ENCODE measurements around the gene RTKN2. TPM values are rescaled to one million over a fixed set of nuclear protein-coding genes. Genes with fewer than 3 reads are reported as not detected.

Gene RTKN2
- polyA plus RNA-seq, 1 donor from 2014 or later, result 4.7 TPM

GRCh38 chr10:62253704-62254103 is 14.9 kb downstream of the RTKN2 start:
- Histone ChIP-seq H3F3A (ENCODE audit: insufficient read depth, low read length, poor library complexity, severe bottlenecking) (no peaks in the 10 kb centered on the region), H3K79me2 (replicated peaks; ENCODE audit: insufficient read depth, low read length) (no peaks in the 10 kb centered on the region)

GRCh38 chr10:62252051-62252450 is 16.6 kb downstream of the RTKN2 start:
- H3K27ac ChIP-seq (ENCODE audit: low read length), result no peak overlapping the region
- no peaks in the 10 kb centered on the region for H3K36me3 ChIP-seq (ENCODE audit: insufficient read depth, low read length)
- no peaks in the 10 kb centered on the region for H4K20me1 ChIP-seq (ENCODE audit: insufficient read depth)
- no peaks in the 10 kb centered on the region for H3K9me3 ChIP-seq (ENCODE audit: low read length)
- H3K27me3 ChIP-seq (ENCODE audit: insufficient read depth, low read depth, low read length), result no peaks in the 10 kb centered on the region
- no peak overlapping the region for H3K9ac ChIP-seq (ENCODE audit: low read length)
- no peak overlapping the region for H3K4me3 ChIP-seq (ENCODE audit: low read length)
- no peaks in the 10 kb centered on the region for H3K79me2 ChIP-seq (replicated peaks; ENCODE audit: insufficient read depth, low read length)
- no peaks in the 10 kb centered on the region for H3K9me2 ChIP-seq (ENCODE audit: insufficient read depth, low read length)
- no peak overlapping the region for H2AFZ ChIP-seq (ENCODE audit: low read depth, low read length)
- H3K4me2 ChIP-seq (ENCODE audit: low read length), result no peak overlapping the region
- H3F3A ChIP-seq (ENCODE audit: insufficient read depth, low read length, poor library complexity, severe bottlenecking), result no peaks in the 10 kb centered on the region
- no peak for TF ChIP-seq POLR2AphosphoS5 (IDR thresholded peaks at IDR 0.05)
- no peak for TF ChIP-seq EZH2 (IDR thresholded peaks at IDR 0.05; ENCODE audit: borderline replicate concordance, insufficient read depth, low read length, poor library complexity, severe bottlenecking)
- TF ChIP-seq MXI1 (conservative IDR thresholded peaks at IDR 0.05; ENCODE audit: poor library complexity, severe bottlenecking), result no peak
- no peak for TF ChIP-seq TAF1 (IDR thresholded peaks at IDR 0.05; ENCODE audit: low read depth)
- TF ChIP-seq EP300 (conservative IDR thresholded peaks at IDR 0.05; ENCODE audit: poor library complexity, severe bottlenecking), result no peak
- TF ChIP-seq RAD21 (conservative IDR thresholded peaks at IDR 0.05), result no peak
- TF ChIP-seq CTCF (IDR thresholded peaks at IDR 0.05; ENCODE audit: poor library complexity, severe bottlenecking), result no peak
- no peak for TF ChIP-seq SMC3 (conservative IDR thresholded peaks at IDR 0.05; ENCODE audit: poor library complexity)
- TF ChIP-seq REST (IDR thresholded peaks at IDR 0.05; ENCODE audit: borderline replicate concordance), result no peak

More at GRCh38 chr10:62253704-62254103, 14.9 kb downstream of the RTKN2 start:
- H4K20me1 ChIP-seq (ENCODE audit: insufficient read depth), result no peaks in the 10 kb centered on the region
- TF ChIP-seq TAF1 (IDR thresholded peaks at IDR 0.05; ENCODE audit: low read depth), result no peak
- no peak for TF ChIP-seq POLR2AphosphoS5 (IDR thresholded peaks at IDR 0.05)
- TF ChIP-seq EP300 (conservative IDR thresholded peaks at IDR 0.05; ENCODE audit: poor library complexity, severe bottlenecking), result no peak
- no peak for TF ChIP-seq EZH2 (IDR thresholded peaks at IDR 0.05; ENCODE audit: borderline replicate concordance, insufficient read depth, low read length, poor library complexity, severe bottlenecking)
- no peak overlapping the region for H3K9ac ChIP-seq (ENCODE audit: low read length)
- H3K36me3 ChIP-seq (ENCODE audit: insufficient read depth, low read length), result no peaks in the 10 kb centered on the region
- no peak overlapping the region for H3K4me3 ChIP-seq (ENCODE audit: low read length)
- H3K4me2 ChIP-seq (ENCODE audit: low read length), result no peak overlapping the region
- H2AFZ ChIP-seq (ENCODE audit: low read depth, low read length), result no peak overlapping the region
- H3K27me3 ChIP-seq (ENCODE audit: insufficient read depth, low read depth, low read length), result no peaks in the 10 kb centered on the region
- no peaks in the 10 kb centered on the region for H3K9me3 ChIP-seq (ENCODE audit: low read length)
- no peak overlapping the region for H3K27ac ChIP-seq (ENCODE audit: low read length)
- H3K9me2 ChIP-seq (ENCODE audit: insufficient read depth, low read length), result no peaks in the 10 kb centered on the region

Measured in neural cell (in vitro differentiated cells).